GM08714 (cell line): Measurements from ENCODE around the gene PLA2G4E.

ENCODE experiments used
- H3K4me3 ChIP-seq: fragments of 200-500 bp; sonication (Bioruptor generic); 2 replicates; pipeline ENCODE4 v1.5.1; 2014; ENCODE audit warnings: mild to moderate bottlenecking, low read length, inconsistent platforms
- ZNF274 ChIP-seq: IDR thresholded peaks from 2 replicates; pipeline ENCODE4 v1.6.1; 2012; ENCODE audit warnings: mild to moderate bottlenecking, low read depth, low read length

The PLA2G4E gene, protein sequence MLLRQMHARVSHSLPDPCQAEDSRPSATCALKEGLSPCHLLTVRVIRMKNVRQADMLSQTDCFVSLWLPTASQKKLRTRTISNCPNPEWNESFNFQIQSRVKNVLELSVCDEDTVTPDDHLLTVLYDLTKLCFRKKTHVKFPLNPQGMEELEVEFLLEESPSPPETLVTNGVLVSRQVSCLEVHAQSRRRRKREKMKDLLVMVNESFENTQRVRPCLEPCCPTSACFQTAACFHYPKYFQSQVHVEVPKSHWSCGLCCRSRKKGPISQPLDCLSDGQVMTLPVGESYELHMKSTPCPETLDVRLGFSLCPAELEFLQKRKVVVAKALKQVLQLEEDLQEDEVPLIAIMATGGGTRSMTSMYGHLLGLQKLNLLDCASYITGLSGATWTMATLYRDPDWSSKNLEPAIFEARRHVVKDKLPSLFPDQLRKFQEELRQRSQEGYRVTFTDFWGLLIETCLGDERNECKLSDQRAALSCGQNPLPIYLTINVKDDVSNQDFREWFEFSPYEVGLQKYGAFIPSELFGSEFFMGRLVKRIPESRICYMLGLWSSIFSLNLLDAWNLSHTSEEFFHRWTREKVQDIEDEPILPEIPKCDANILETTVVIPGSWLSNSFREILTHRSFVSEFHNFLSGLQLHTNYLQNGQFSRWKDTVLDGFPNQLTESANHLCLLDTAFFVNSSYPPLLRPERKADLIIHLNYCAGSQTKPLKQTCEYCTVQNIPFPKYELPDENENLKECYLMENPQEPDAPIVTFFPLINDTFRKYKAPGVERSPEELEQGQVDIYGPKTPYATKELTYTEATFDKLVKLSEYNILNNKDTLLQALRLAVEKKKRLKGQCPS

DNA sequence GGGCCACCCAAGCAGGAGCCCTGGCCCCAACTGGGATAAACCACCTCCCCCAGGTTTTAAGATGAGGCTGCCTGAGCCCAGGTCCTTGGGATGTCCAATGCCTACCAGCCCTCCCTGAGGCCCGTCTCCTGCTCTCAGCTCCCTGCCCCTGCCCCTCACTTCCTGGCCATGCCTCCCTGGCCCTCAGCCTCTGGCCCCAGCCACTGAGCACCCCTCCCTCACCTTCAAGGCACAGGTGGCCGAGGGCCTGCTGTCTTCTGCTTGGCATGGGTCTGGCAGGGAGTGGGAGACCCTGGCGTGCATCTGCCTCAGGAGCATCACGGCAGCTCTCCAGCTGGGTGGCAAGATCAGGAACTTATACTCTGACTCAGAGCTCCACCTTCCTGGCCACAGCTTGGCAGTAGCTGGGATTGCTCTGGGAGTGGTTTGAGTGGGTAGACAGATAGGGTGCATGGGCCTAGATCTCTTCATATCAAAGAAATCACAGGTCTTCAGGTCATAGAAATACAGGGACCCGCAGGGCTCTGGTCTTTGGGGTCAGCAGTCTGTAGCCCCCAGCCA is at the start of gene PLA2G4E:
Gene PLA2G4E, minus strand, starts transcription at position 330 of the 561 bp plus-strand sequence. Its CDS starts 12 bp downstream, at position 318.
- no peak within 1 kb of the TSS for H3K4me3 ChIP-seq
- no peak for TF ChIP-seq ZNF274

DNA sequence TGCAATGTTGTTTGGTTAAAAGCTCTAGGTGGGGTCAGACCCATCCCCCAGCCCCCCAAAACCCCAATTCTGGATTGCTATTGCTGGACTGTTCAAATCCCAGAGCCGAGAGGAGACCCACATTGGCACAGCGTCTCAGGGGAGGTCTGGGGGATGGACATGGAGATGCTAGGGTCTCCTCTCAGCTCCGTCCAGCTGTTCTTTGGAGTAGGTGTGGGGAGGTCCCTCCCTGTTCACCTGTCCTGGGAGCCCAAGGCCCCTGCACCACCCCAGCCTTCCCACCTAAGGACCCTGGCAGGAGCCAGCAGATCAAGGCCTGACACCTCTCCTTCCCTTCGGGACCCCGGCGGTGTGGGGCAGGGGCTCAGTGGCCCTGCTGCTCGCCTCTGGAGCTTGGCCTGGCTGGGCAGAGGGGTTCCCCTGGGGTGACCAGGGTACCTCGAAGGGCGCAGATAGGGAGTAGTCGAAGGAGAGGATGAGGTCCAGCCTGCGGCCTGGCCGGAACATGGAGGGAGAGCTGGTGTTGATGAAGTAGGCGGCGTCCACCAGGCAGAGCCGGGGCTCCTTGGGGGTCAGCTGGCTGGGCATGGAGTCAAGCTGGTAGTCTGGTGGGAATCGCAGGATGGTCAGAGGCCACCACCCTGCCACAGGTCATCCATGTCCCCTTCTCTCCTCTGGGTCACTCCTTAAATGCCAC is 49.6 kb upstream of the PLA2G4E start:
- TF ChIP-seq ZNF274 = no peak
- no peak overlapping the region for H3K4me3 ChIP-seq

DNA sequence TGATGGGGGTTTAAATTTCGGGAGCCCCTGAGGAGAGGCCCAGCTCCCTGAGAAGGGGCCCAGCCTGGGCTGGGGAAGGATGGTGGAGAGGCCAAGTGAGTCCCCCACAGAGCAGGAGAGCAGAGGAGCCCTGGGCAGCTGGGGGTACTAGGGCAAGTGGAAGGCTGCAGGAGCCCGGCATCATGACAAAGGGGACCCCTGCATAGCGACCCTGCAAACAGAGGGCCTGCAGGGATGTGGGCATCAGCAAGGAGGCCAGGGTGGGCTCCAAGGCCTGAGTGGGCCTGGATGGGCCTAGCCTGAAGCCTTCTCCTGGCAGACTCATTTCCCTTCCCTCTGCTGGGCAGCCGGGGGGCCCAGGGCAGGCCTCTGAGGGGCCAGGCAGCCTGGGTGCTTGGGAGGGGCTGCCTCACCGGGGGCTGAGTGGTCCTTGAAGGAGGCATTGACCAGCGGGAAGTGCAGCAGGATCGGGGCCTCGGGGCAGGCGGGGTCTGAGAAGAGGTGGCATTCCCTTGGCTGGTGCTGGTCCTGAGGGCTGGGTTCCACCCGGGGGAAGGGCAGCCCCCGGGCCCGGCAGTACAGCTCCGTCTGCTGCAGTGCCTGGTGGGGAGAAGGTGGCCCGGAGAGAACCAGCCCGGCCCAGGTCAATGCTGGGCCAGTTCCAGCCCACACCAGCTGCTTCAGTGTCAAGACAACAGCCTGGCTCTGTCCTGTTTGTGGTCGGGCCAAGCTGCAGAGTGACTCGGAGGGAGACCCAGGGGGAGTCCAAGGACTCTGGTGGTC is 48.8 kb upstream of the PLA2G4E start:
- no peak overlapping the region for H3K4me3 ChIP-seq
- TF ChIP-seq ZNF274 = no peak

DNA sequence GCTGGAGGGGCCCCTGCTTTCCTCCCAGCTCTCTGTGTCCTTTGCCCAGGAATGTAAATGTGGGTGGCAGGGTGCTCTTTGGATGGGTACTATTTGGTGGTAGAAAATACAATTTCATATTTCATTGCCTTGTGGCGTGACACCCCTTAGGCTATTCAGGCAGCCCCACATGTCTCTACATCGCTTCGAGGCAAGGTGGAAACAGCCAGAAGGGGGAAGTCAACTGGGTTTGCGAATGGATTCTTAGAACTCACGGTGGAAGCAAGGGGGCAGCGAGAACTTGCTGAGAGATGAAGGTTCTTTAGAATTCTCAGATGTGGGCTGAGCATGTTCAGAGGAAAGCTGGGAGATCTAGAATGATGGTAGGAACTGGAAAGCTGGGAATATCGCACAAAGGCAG is 48.2 kb upstream of the PLA2G4E start:
- no peak overlapping the region for H3K4me3 ChIP-seq
- TF ChIP-seq ZNF274 = no peak

DNA sequence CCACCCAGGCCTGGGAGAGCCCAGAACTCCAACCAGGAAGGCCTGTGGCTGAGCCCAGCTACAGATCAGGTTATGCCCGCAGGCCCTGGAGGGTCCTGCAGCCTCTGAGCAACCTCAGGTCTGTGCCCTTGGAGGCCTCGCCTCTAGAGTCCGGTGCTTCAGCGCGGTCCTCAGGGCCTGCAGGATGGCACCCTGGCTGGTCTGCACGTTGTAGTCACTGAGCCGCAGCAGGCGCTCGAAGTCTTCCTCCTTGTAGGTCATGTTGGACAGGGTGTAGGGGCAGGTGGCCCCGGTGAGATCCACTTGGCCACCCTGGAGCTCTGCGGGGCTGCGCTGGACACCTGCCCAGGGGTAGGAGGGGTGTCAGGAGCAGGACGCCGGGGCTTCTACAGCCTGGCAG is 47.8 kb upstream of the PLA2G4E start:
- TF ChIP-seq ZNF274 = no peak

DNA sequence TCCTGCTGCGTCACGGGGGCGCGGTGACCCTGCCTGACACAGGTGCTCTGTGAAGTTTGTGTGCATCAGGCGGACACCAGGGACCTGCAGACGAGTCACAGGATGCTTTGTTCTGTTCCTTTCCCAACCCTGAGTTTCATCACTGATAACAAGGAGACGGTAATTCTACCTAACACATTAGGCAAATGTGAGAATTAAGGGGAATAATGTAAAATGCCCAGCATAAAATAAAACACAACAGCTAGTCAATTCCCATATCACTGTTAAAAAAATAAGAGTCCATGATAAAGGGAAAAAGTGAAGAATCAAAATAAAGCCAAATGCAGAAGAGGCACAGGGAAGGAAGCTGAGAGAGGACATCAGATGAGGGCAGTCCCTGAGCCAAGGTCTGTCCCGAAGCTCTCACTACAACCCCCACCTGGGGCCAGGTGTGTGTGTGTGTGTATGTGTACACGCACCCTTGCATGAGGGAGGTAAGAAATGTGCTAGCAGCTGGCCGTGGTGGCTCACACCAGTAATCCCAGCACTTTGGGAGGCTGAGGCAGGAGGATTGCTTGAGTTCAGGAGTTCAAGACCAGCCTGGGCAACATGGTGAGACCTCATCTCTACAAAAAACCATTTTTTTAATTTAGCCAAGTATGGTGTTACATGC is 46.0 kb upstream of the PLA2G4E start:
- no peak for TF ChIP-seq ZNF274
- H3K4me3 ChIP-seq = no peak overlapping the region

More for the DNA sequence above, 47.8 kb upstream of the PLA2G4E start:
- no peak overlapping the region for H3K4me3 ChIP-seq

DNA sequence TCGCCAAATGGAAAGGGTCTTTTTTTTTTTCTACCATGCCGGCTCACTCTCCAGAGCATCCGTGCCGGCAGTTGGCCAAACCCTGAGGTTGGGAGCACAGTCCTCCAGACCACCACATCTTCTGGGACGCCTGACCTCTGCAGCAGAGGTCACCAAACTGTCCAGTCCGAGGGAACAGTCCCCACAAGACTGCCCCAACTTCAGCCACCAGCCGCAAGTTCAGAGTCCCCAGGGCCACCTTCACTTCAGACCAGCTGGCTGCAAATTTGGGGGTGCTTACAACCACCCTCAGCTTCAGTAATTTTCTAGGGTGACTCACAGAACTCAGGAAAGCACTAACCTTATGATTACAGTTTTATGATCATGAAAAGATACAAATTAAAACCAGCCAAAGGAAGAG is 44.6 kb upstream of the PLA2G4E start:
- no peak overlapping the region for H3K4me3 ChIP-seq
- TF ChIP-seq ZNF274 = no peak

DNA sequence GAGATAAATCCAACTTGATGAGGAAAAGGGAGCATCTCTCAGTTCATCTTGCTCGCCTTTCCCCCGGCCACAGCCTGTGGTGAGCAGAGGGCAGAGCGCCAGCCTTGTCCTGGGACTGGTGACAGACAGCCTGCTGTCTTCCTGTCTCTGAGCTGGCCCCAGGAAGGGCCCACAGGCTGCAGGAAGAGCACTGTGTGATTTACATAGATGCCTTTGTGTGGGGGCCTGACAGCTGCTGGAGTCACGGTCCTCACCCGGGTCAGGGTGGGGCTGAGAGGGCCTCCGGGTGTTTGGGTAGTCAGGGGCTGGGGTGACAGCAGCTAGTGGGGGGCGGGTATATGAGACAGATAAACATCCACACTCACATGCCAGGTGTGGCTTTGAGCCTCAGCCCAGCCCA is 44.2 kb upstream of the PLA2G4E start:
- no peak for TF ChIP-seq ZNF274
- no peak overlapping the region for H3K4me3 ChIP-seq

DNA sequence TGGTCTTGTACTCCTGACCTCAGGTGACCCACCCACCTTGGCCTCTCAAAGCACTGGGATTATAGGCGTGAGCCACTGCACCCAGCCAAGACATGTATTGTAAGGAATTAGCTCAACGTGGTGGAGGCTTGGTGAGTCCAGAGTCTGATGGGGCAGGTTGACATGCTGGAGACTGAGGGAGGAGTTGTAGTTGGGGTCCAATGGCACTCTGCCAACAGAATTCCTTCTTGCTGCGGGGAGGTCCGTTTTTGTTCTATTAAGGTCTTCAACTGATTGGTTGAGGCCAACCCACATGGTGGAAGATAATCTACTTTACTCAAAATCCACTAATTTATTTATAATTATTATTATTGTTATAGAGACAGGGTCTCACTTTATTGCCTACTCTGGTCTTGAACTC is 43.4 kb upstream of the PLA2G4E start:
- H3K4me3 ChIP-seq = no peak overlapping the region
- TF ChIP-seq ZNF274 = no peak

DNA sequence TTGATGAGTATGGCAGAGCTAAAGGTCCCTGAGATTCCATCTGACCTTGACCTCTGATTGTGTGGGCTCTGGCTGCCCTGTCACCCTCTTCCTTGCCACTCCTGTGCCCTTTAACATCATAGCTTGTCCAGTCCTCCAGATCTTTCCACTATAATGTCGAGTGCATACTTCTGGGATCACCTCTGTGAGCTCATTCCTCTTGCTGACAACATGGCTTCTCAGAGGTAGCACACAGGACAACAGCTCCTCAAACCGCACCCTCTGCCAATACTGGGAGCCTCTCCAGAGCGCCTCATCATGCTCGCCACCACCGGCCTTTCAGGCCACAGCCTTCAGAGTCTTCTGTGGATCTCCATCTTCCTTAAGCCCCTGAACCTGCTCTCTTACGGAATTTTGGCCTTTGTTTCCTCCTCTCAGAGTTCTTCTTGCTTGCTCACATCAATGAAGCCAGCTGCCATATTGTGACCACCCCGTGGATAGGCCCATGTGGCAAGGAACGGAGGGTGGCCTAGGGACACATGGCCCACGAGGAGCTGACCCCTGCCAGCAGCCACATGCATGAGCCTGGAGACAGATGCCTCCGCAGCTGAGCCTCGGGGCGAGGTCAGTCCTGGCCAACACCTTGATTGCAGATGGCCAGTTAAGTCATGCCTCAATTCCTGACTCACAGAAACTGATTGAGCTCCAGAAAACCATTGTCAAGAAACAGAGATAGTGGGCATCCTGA is 42.4 kb upstream of the PLA2G4E start:
- TF ChIP-seq ZNF274 = no peak
- no peak overlapping the region for H3K4me3 ChIP-seq

DNA sequence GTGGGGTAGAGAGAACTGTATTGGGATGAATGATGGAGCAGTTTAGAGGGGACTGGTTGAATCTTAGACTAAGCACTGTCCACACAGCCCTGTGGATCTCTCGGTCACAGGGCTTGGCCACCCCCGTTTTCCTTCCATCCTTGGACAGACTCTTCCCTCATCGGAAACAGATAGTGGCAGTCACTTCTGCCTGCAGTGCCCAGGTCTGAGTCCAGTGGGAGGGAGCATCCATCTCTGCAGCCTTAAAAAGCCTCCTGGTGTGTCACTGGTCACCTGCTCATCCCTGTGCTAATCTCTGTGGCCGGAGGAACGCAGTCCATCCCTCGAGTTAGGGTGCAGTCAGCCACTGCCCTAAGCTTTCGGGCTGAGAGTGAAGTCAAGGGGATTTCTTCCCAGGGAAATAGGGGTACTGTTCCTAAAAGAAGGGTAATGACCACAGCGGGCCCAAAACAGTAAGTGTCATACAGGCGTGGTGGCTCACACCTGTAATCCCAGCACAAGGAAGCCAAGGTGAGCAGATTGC is 41.5 kb upstream of the PLA2G4E start:
- no peak overlapping the region for H3K4me3 ChIP-seq
- TF ChIP-seq ZNF274 = no peak

DNA sequence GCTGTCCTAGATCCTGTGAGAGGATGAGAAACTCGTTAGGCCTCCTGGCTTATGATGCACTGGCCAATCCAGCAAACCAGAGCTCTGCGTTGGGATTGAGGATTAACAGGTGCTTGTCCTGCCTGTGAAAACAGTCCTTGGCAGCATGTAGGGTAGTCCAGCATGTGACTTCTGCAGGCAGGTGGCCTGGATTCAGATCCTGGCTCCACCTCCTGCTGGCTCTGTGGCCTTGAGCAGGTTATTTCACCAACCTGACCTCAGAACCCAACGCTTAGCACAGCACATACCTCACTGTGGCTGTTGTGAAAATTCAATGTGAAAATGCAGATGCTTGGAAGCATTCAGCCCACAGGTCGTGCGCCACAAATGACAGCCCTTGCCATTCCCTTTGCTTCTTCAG is 40.0 kb upstream of the PLA2G4E start:
- H3K4me3 ChIP-seq = no peak overlapping the region
- TF ChIP-seq ZNF274 = no peak
